ENCODE measurements around the gene SIVA1. TPM values are rescaled to one million over a fixed set of nuclear protein-coding genes. Genes with fewer than 3 reads are reported as not detected.

Gene SIVA1
- total and polyA plus RNA-seq, 2 of the 8 experiments (the other 6 are each of a cell fraction or from before 2014, with no cell fraction given) = 123 to 589 TPM

- TF ChIP-seq, protein P1, sequence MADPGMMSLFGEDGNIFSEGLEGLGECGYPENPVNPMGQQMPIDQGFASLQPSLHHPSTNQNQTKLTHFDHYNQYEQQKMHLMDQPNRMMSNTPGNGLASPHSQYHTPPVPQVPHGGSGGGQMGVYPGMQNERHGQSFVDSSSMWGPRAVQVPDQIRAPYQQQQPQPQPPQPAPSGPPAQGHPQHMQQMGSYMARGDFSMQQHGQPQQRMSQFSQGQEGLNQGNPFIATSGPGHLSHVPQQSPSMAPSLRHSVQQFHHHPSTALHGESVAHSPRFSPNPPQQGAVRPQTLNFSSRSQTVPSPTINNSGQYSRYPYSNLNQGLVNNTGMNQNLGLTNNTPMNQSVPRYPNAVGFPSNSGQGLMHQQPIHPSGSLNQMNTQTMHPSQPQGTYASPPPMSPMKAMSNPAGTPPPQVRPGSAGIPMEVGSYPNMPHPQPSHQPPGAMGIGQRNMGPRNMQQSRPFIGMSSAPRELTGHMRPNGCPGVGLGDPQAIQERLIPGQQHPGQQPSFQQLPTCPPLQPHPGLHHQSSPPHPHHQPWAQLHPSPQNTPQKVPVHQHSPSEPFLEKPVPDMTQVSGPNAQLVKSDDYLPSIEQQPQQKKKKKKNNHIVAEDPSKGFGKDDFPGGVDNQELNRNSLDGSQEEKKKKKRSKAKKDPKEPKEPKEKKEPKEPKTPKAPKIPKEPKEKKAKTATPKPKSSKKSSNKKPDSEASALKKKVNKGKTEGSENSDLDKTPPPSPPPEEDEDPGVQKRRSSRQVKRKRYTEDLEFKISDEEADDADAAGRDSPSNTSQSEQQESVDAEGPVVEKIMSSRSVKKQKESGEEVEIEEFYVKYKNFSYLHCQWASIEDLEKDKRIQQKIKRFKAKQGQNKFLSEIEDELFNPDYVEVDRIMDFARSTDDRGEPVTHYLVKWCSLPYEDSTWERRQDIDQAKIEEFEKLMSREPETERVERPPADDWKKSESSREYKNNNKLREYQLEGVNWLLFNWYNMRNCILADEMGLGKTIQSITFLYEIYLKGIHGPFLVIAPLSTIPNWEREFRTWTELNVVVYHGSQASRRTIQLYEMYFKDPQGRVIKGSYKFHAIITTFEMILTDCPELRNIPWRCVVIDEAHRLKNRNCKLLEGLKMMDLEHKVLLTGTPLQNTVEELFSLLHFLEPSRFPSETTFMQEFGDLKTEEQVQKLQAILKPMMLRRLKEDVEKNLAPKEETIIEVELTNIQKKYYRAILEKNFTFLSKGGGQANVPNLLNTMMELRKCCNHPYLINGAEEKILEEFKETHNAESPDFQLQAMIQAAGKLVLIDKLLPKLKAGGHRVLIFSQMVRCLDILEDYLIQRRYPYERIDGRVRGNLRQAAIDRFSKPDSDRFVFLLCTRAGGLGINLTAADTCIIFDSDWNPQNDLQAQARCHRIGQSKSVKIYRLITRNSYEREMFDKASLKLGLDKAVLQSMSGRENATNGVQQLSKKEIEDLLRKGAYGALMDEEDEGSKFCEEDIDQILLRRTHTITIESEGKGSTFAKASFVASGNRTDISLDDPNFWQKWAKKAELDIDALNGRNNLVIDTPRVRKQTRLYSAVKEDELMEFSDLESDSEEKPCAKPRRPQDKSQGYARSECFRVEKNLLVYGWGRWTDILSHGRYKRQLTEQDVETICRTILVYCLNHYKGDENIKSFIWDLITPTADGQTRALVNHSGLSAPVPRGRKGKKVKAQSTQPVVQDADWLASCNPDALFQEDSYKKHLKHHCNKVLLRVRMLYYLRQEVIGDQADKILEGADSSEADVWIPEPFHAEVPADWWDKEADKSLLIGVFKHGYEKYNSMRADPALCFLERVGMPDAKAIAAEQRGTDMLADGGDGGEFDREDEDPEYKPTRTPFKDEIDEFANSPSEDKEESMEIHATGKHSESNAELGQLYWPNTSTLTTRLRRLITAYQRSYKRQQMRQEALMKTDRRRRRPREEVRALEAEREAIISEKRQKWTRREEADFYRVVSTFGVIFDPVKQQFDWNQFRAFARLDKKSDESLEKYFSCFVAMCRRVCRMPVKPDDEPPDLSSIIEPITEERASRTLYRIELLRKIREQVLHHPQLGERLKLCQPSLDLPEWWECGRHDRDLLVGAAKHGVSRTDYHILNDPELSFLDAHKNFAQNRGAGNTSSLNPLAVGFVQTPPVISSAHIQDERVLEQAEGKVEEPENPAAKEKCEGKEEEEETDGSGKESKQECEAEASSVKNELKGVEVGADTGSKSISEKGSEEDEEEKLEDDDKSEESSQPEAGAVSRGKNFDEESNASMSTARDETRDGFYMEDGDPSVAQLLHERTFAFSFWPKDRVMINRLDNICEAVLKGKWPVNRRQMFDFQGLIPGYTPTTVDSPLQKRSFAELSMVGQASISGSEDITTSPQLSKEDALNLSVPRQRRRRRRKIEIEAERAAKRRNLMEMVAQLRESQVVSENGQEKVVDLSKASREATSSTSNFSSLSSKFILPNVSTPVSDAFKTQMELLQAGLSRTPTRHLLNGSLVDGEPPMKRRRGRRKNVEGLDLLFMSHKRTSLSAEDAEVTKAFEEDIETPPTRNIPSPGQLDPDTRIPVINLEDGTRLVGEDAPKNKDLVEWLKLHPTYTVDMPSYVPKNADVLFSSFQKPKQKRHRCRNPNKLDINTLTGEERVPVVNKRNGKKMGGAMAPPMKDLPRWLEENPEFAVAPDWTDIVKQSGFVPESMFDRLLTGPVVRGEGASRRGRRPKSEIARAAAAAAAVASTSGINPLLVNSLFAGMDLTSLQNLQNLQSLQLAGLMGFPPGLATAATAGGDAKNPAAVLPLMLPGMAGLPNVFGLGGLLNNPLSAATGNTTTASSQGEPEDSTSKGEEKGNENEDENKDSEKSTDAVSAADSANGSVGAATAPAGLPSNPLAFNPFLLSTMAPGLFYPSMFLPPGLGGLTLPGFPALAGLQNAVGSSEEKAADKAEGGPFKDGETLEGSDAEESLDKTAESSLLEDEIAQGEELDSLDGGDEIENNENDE (IDR thresholded peaks at IDR 0.05; ENCODE audit: insufficient replicate concordance, low read length) = no peak
Observed at GRCh38 chr14:104746934-104747481, 5.9 kb upstream of the SIVA1 start (continued).
